ENCODE data around the gene LRRC7. TPM values are rescaled to one million over a fixed set of nuclear protein-coding genes. Genes with fewer than 3 reads are reported as not detected.

Gene LRRC7
- total and polyA plus RNA-seq, 2 experiments from 2014 or later: 1.2 TPM; not detected in 1

DNA sequence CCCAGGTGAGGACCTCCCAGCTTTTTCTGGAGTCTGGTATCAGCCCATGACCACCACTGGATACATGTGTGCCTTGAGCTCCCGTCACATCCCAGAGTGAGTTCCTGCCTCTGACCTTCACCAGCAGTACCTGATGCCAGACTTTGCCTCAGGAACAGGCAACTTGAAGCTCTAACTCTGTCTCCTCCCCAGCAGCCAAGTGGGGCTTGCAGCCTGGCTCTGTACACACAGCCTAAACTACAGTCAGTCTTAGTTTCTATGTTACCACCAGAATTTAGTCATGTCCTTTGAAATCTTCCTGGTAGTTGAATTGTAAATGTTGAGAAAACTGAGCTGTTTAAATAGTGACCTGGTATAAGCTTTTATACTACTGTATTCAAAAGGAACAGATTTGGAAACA, 431.1 kb downstream of the LRRC7 start:
- Histone ChIP-seq H3K4me2 (no peak overlapping the region), H3F3A (replicated peaks; ENCODE audit: low read depth) (no peaks in the 10 kb centered on the region), H3K79me2 (replicated peaks; ENCODE audit: insufficient read depth) (no peaks in the 10 kb centered on the region), H3K4me3 (no peak overlapping the region), H3K4me1 (ENCODE audit: insufficient read depth) (no peaks in the 10 kb centered on the region), H4K20me1 (replicated peaks; ENCODE audit: insufficient read depth) (no peaks in the 10 kb centered on the region), H2AFZ (no peak overlapping the region), H3K36me3 (ENCODE audit: insufficient read depth) (no peaks in the 10 kb centered on the region), H3K9me2 (ENCODE audit: insufficient read depth) (no peaks in the 10 kb centered on the region), H3K27me3 (ENCODE audit: insufficient read depth) (no peaks in the 10 kb centered on the region), H3K27ac (ENCODE audit: low read depth) (no peak overlapping the region)
- Mint-ChIP-seq H3K4me1 (no peaks in the 10 kb centered on the region), H3K9me3 (peaks cover 2% of the 10 kb centered on the region; the same call in 2 of the 3 replicates), H3K36me3 (ENCODE audit: low read depth) (no peaks in the 10 kb centered on the region), H3K27me3 (ENCODE audit: insufficient read depth, low read depth, poor library complexity) (no peaks in the 10 kb centered on the region), H3K4me3 (no peak overlapping the region), H3K27ac (peak overlapping the region; percentile 52; the same call in 1 of the 2 replicates)
- no peak for DNase-seq (ENCODE audit: low spot score)
- no peak for ATAC-seq
- TF ChIP-seq POLR2AphosphoS5 (IDR thresholded peaks at IDR 0.05; ENCODE audit: low read depth): no peak
- no peak for TF ChIP-seq JUNB (IDR thresholded peaks at IDR 0.05; ENCODE audit: unreplicated experiment)
- TF ChIP-seq ZNF114 (CRISPR knock-in tag; IDR thresholded peaks at IDR 0.05): no peak
- no peak for TF ChIP-seq STAT1 (IDR thresholded peaks at IDR 0.05; ENCODE audit: unreplicated experiment)
- TF ChIP-seq, protein P1, sequence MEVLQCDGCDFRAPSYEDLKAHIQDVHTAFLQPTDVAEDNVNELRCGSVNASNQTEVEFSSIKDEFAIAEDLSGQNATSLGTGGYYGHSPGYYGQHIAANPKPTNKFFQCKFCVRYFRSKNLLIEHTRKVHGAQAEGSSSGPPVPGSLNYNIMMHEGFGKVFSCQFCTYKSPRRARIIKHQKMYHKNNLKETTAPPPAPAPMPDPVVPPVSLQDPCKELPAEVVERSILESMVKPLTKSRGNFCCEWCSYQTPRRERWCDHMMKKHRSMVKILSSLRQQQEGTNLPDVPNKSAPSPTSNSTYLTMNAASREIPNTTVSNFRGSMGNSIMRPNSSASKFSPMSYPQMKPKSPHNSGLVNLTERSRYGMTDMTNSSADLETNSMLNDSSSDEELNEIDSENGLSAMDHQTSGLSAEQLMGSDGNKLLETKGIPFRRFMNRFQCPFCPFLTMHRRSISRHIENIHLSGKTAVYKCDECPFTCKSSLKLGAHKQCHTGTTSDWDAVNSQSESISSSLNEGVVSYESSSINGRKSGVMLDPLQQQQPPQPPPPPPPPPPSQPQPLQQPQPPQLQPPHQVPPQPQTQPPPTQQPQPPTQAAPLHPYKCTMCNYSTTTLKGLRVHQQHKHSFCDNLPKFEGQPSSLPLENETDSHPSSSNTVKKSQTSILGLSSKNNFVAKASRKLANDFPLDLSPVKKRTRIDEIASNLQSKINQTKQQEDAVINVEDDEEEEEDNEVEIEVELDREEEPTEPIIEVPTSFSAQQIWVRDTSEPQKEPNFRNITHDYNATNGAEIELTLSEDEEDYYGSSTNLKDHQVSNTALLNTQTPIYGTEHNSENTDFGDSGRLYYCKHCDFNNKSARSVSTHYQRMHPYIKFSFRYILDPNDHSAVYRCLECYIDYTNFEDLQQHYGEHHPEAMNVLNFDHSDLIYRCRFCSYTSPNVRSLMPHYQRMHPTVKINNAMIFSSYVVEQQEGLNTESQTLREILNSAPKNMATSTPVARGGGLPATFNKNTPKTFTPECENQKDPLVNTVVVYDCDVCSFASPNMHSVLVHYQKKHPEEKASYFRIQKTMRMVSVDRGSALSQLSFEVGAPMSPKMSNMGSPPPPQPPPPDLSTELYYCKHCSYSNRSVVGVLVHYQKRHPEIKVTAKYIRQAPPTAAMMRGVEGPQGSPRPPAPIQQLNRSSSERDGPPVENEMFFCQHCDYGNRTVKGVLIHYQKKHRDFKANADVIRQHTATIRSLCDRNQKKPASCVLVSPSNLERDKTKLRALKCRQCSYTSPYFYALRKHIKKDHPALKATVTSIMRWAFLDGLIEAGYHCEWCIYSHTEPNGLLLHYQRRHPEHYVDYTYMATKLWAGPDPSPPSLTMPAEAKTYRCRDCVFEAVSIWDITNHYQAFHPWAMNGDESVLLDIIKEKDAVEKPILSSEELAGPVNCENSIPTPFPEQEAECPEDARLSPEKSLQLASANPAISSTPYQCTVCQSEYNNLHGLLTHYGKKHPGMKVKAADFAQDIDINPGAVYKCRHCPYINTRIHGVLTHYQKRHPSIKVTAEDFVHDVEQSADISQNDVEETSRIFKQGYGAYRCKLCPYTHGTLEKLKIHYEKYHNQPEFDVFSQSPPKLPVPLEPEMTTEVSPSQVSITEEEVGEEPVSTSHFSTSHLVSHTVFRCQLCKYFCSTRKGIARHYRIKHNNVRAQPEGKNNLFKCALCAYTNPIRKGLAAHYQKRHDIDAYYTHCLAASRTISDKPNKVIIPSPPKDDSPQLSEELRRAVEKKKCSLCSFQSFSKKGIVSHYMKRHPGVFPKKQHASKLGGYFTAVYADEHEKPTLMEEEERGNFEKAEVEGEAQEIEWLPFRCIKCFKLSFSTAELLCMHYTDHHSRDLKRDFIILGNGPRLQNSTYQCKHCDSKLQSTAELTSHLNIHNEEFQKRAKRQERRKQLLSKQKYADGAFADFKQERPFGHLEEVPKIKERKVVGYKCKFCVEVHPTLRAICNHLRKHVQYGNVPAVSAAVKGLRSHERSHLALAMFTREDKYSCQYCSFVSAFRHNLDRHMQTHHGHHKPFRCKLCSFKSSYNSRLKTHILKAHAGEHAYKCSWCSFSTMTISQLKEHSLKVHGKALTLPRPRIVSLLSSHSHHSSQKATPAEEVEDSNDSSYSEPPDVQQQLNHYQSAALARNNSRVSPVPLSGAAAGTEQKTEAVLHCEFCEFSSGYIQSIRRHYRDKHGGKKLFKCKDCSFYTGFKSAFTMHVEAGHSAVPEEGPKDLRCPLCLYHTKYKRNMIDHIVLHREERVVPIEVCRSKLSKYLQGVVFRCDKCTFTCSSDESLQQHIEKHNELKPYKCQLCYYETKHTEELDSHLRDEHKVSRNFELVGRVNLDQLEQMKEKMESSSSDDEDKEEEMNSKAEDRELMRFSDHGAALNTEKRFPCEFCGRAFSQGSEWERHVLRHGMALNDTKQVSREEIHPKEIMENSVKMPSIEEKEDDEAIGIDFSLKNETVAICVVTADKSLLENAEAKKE (CRISPR knock-in tag; IDR thresholded peaks at IDR 0.05): no peak
- TF ChIP-seq, protein P2, sequence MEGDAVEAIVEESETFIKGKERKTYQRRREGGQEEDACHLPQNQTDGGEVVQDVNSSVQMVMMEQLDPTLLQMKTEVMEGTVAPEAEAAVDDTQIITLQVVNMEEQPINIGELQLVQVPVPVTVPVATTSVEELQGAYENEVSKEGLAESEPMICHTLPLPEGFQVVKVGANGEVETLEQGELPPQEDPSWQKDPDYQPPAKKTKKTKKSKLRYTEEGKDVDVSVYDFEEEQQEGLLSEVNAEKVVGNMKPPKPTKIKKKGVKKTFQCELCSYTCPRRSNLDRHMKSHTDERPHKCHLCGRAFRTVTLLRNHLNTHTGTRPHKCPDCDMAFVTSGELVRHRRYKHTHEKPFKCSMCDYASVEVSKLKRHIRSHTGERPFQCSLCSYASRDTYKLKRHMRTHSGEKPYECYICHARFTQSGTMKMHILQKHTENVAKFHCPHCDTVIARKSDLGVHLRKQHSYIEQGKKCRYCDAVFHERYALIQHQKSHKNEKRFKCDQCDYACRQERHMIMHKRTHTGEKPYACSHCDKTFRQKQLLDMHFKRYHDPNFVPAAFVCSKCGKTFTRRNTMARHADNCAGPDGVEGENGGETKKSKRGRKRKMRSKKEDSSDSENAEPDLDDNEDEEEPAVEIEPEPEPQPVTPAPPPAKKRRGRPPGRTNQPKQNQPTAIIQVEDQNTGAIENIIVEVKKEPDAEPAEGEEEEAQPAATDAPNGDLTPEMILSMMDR (conservative IDR thresholded peaks at IDR 0.05; ENCODE audit: low read depth in 2 of 2): no peak
- TF ChIP-seq CREB1 (CRISPR knock-in tag; IDR thresholded peaks at IDR 0.05; ENCODE audit: low read depth): no peak
